Colonic mucosa (tissue), 4 donors: ENCODE results near the gene AP3B2. TPM values are rescaled to one million over a fixed set of nuclear protein-coding genes. Genes with fewer than 3 reads are reported as not detected.

Source experiments
- DNase-seq: peaks from one replicate; pipeline ENCODE4 v3.0.0-alpha.2; 2020
- H3K27ac ChIP-seq: fragments of 200-600 bp; one replicate; pipeline ENCODE4 v1.8.0; 2021
- H3K27me3 ChIP-seq: fragments of 200-600 bp; one replicate; pipeline ENCODE4 v1.8.0; 2021
- H3K36me3 ChIP-seq: fragments of 200-600 bp; one replicate; pipeline ENCODE4 v1.8.0; 2021
- H3K4me1 ChIP-seq: fragments of 200-600 bp; one replicate; pipeline ENCODE4 v1.8.0; 2021; ENCODE audit warnings: mild to moderate bottlenecking
- H3K4me3 ChIP-seq: fragments of 200-600 bp; one replicate; pipeline ENCODE4 v1.8.0; 2021
- H3K9ac ChIP-seq, 2 donors: one replicate each; pipeline ENCODE4 v1.7.0; 2013; ENCODE audit warnings: control low read depth in 2 of 2, low read depth in 2 of 2, low read length in 2 of 2
- H3K9me3 ChIP-seq: fragments of 200-600 bp; one replicate; pipeline ENCODE4 v1.8.0; 2021
- intact Hi-C: fragments of 100-400 bp; cut with DNase I; formaldehyde crosslinking; loops from one replicate; pipeline ENCODE4 v1.14.1; 2022
- total RNA-seq, 2 donors: library from RNA; stranded (reverse); fragmentation: NEBNext Ultra II Directional in 1 of 2; extraction: Animal tissue kit (Norgen Biotek cat#: 25700) in 1 of 2; gene quantifications; one replicate each; pipeline ENCODE4 v1.2.1, GENCODE V29; 2021
- TF ChIP-seq, protein P1 (sequence below): fragments of 200-600 bp; IDR thresholded peaks from one replicate; pipeline ENCODE4 v1.8.0; 2022; ENCODE audit warnings: antibody characterized with exemption, mild to moderate bottlenecking
- donor health status: healthy.
- donor health status: DM: no; HTN: no; CAD: no.
- donor health status: DM: no; HTN: no; CAD: no.

The AP3B2 gene
- total RNA-seq, 2 donors from 2014 or later, result 0.82 to 1.2 TPM

DNA sequence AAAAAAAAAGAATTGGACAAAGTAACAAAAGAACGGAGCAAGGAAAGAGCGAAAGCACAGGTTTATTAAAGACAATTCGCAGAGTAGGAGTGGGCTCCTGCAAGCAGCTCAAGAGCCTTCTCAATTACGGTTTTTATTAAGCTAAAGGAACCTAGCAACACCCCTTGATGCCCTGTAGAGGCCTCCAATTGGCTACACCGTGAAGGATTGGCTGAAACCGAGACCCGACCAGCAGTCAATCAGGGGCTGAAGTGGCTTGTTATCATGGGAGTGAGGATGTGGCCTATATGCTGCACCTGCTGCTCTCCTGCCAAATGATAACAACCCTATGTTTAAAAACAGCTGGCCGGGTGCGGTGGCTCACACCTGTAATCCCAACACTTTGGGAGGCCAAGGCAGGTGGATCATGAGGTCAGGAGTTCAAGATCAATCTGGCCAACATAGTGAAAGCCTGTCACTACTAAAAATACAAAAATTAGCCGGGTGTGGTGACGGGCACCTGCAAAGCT, 20.4 kb upstream of the AP3B2 start:
- no peak for DNase-seq
- Histone ChIP-seq H3K9ac (no peak overlapping the region), H3K36me3 (no peaks in the 10 kb centered on the region), H3K4me1 (no peaks in the 10 kb centered on the region), H3K27ac (no peak overlapping the region), H3K9me3 (no peaks in the 10 kb centered on the region), H3K27me3 (no peaks in the 10 kb centered on the region), H3K4me3 (no peak overlapping the region)
- TF ChIP-seq, protein P1, sequence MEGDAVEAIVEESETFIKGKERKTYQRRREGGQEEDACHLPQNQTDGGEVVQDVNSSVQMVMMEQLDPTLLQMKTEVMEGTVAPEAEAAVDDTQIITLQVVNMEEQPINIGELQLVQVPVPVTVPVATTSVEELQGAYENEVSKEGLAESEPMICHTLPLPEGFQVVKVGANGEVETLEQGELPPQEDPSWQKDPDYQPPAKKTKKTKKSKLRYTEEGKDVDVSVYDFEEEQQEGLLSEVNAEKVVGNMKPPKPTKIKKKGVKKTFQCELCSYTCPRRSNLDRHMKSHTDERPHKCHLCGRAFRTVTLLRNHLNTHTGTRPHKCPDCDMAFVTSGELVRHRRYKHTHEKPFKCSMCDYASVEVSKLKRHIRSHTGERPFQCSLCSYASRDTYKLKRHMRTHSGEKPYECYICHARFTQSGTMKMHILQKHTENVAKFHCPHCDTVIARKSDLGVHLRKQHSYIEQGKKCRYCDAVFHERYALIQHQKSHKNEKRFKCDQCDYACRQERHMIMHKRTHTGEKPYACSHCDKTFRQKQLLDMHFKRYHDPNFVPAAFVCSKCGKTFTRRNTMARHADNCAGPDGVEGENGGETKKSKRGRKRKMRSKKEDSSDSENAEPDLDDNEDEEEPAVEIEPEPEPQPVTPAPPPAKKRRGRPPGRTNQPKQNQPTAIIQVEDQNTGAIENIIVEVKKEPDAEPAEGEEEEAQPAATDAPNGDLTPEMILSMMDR, result no peak
- intact Hi-C loops, result no loop called here

DNA sequence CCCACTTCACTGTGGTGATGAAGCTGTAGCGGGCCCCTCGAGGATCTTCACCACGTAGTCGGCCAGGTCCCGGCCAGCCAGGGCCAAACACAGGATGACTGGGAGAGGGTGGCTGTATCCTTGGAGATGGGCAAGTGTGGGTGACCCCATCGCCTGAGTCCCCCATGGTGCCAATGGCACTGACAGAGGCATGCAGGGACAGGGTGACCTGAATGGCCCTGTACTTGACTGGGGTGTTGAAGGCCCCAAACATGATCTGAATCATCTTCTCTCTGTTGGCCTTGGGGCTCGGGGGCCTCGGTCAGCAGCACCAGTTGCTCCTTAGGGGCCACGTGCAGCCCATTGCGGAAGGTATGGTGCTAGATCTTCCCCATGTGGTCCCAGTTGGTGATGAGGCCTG, 17.1 kb upstream of the AP3B2 start:
- Histone ChIP-seq H3K4me1 (no peaks in the 10 kb centered on the region), H3K9ac (no peak overlapping the region), H3K4me3 (no peak overlapping the region), H3K9me3 (no peaks in the 10 kb centered on the region), H3K27ac (no peak overlapping the region), H3K36me3 (no peaks in the 10 kb centered on the region), H3K27me3 (no peaks in the 10 kb centered on the region)
- DNase-seq, result no peak
- TF ChIP-seq, protein P1, result no peak
- intact Hi-C loops, result no loop called here

DNA sequence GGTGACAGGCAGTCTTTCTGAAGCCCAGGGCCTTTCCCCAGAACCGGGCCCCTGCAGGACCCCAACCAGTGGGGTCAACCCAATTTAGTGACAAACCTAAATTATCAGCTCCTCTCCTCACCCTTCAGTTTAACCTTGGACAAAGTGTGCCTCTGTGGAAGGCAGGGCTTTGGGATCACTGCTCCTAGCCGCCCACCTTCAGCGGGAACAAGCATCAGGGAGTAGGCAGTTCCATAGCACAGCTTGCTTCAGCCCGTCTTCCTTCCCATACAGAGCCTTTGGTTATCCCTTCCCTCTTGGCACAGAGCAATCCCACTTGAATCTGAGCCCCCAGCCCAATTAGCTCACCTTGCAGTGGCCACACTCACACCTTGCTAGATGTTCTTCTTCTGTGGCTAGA, 5.3 kb upstream of the AP3B2 start:
- TF ChIP-seq, protein P1, result no peak
- intact Hi-C loops, result no loop called here
- Histone ChIP-seq H3K4me3 (no peak overlapping the region), H3K9me3 (no peaks in the 10 kb centered on the region), H3K4me1 (peaks cover 5% of the 10 kb centered on the region), H3K27me3 (no peaks in the 10 kb centered on the region), H3K27ac (no peak overlapping the region), H3K36me3 (no peaks in the 10 kb centered on the region), H3K9ac (no peak overlapping the region)
- no peak for DNase-seq

DNA sequence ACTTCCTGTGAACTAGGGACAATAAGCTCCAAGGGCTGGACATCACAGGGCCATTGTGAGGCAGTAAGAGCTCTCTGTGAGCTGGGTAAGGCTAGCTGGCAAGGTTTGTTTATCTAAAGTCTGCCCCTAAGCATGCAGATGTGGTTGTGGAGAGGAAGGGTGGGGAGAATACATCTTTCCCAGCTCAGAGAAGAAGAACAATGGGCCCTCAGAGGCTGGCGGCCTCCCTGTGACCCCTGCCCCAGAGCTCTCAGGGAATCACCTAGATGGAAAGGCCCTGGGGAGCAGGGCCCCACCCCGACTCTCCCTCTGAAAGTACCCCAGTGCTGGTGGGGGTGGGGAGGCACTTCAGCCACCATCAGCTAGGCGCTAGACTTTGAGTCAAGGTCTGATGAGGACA, 4.3 kb upstream of the AP3B2 start:
- Histone ChIP-seq H3K4me3 (no peak overlapping the region), H3K9me3 (no peaks in the 10 kb centered on the region), H3K27me3 (no peaks in the 10 kb centered on the region), H3K36me3 (no peaks in the 10 kb centered on the region), H3K27ac (no peak overlapping the region), H3K9ac (no peak overlapping the region), H3K4me1 (peaks cover 7% of the 10 kb centered on the region)
- intact Hi-C loops, result no loop called here
- no peak for DNase-seq
- TF ChIP-seq, protein P1, result no peak

DNA sequence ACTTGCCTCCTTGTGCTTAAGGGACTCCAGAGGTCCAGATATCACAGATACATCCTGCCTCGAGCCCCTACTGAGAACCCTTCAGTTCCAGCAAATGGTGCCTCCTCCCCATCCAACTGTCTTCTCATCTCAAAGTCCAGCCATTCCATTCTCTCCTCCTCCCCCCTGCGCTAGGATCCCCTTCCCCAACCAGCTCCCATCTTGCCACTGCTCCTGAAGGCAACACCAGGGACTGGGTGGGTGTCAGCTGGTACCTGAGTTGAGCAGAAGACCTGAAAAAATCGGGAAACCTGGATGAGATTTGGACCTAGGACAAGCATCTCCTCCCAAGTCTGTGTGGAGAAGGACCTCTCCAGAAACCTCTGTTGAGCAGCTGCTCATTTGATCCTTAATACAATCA, 2.4 kb upstream of the AP3B2 start:
- intact Hi-C loops, result no loop called here
- Histone ChIP-seq H3K4me3 (no peak overlapping the region), H3K27me3 (no peaks in the 10 kb centered on the region), H3K4me1 (peaks cover 7% of the 10 kb centered on the region), H3K9ac (no peak overlapping the region), H3K36me3 (no peaks in the 10 kb centered on the region), H3K9me3 (no peaks in the 10 kb centered on the region), H3K27ac (no peak overlapping the region)
- TF ChIP-seq, protein P1, result no peak
- no peak for DNase-seq
